ENCODE measurements around the gene PYHIN1.

DNA sequence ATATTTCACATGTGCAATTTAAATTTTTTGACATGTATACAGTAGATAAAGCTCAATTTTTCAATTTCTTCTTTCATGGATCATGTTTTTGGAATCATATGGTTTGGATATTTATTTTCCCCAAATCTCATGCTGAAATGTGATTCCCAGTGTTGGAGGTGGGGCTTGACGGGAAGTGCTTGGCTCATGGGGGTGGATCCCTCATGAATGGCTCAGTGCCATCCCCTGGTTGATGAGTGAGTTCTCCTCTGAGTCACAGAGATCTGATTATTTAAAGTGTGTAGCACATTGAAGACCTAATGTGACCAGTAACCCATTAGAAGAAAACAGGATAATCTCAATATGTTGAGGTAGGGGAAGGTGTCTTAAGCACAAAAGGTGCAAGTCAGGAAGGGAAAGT lies 69.3 kb downstream of the PYHIN1 start:
- TF ChIP-seq, protein P1, sequence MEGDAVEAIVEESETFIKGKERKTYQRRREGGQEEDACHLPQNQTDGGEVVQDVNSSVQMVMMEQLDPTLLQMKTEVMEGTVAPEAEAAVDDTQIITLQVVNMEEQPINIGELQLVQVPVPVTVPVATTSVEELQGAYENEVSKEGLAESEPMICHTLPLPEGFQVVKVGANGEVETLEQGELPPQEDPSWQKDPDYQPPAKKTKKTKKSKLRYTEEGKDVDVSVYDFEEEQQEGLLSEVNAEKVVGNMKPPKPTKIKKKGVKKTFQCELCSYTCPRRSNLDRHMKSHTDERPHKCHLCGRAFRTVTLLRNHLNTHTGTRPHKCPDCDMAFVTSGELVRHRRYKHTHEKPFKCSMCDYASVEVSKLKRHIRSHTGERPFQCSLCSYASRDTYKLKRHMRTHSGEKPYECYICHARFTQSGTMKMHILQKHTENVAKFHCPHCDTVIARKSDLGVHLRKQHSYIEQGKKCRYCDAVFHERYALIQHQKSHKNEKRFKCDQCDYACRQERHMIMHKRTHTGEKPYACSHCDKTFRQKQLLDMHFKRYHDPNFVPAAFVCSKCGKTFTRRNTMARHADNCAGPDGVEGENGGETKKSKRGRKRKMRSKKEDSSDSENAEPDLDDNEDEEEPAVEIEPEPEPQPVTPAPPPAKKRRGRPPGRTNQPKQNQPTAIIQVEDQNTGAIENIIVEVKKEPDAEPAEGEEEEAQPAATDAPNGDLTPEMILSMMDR (IDR thresholded peaks at IDR 0.05; ENCODE audit: low read depth, low read length, poor library complexity, severe bottlenecking): no peak
- TF ChIP-seq EZH2phosphoT487 (IDR thresholded peaks at IDR 0.05; ENCODE audit: borderline replicate concordance, low read length): no peak

Measured in DOHH2 (cell line).